Epidermal melanocyte (primary cell): Measurements from ENCODE around the gene TMIE.

Source experiments
- DNase-seq: peaks from one replicate; pipeline ENCODE4 v3.0.0; 2011; ENCODE audit warnings: low spot score; ENCODE audit not compliant: insufficient read length

The TMIE gene

GRCh38 chr3:46707601-46708011 is 6.4 kb downstream of the TMIE start:
- DNase-seq: no peak

GRCh38 chr3:46708401-46709156 is 7.4 kb downstream of the TMIE start:
- DNase-seq: no peak

- no peak for DNase-seq
Observed at GRCh38 chr3:46709157-46709654, 8.0 kb downstream of the TMIE start.

- DNase-seq: no peak
Observed at GRCh38 chr3:46709721-46710120, 8.5 kb downstream of the TMIE start.

DNA sequence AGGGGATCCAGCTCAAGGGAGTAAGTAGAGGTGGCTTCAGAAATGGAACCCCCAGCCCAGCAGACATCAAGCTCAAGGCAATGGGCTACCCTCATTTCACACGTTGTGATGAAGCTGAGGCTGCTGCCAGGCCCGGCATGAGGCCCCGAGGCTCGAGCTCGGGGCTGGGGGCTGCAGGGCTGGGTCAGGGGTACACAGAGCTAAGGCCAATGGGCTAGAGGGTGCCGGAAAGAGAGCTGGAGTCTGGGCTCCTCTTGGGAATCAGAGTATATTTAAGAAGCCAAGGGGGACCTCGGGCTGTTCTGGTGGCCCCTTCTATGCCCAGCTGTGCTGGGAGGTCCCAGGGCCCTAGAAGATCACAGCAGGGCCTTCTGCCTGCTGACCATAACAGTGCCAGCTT is 9.0 kb downstream of the TMIE start:
- DNase-seq: no peak

DNA sequence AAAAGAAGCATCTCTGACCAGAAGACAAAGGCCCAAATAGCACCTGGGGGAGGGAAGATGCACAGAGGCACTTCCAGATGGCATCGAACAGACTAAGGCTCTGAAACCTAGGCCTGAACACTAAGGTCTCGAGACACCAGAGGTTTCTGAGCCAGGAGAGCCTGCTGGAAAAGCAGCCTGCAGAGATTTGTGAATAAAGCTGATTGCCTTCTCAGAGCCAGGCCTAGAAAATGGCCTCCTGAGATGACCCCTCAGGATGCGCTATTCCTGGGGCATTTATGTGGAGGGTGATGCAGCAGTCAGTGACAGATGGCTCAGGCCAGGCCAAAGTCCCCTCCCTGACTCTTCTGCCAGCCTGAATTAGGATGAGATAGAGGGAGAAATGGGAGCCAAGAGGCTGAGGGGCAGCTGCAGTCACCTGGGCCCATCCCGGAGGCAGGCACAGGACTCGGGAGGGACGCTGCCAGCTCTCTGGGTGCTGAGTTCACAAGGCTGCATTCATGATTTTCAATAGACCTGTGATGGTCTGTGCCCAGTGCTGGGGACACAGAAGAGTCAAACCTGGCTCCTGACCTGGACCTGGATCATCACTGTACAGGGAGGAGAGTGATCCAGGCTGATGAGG is 9.6 kb downstream of the TMIE start:
- DNase-seq: no peak

GRCh38 chr3:46711305-46711704 is 10.1 kb downstream of the TMIE start:
- no peak for DNase-seq

- no peak for DNase-seq
Observed at GRCh38 chr3:46711760-46712159, 10.6 kb downstream of the TMIE start.

DNA sequence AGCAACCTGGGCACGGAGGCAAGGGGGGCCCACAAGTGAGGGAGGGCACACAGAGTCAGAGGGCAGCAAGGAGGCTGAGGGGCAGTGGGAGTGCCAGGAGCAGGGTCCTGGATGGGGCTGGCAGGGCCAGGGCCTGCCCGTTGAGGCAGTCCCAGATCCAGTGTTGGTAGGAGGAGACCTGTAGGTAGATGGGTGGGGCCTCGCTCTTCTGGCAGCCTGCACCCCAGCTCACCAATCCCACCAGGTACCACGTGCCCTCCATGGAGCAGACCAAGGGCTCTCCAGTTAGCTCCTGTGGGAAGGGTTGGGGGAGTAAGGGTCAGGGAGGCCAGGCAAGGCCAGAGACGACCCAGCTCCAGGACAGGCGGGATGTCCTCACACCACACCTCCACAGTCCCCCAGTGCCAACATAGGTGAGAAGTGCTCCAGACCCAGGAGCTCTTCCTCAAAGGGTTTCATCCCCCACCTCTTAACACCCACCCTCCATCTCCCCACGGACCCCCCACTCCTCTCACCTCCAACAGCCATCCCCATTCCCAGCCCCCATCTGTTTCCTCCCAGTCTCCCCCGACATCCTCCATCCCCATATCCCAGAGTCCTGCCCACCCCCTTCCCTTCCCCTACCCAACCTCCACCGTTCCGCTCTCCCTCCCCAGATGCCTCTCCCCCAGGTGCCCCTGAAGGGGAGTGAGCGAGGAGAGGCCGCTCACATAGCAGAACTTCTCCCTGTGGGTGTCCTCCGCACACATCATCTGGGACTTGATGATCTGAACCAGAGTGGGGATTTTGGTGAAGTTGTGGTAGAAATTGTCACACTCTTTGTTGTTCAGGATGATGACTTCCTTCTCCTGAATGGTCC is 11.2 kb downstream of the TMIE start:
- DNase-seq: no peak

DNA sequence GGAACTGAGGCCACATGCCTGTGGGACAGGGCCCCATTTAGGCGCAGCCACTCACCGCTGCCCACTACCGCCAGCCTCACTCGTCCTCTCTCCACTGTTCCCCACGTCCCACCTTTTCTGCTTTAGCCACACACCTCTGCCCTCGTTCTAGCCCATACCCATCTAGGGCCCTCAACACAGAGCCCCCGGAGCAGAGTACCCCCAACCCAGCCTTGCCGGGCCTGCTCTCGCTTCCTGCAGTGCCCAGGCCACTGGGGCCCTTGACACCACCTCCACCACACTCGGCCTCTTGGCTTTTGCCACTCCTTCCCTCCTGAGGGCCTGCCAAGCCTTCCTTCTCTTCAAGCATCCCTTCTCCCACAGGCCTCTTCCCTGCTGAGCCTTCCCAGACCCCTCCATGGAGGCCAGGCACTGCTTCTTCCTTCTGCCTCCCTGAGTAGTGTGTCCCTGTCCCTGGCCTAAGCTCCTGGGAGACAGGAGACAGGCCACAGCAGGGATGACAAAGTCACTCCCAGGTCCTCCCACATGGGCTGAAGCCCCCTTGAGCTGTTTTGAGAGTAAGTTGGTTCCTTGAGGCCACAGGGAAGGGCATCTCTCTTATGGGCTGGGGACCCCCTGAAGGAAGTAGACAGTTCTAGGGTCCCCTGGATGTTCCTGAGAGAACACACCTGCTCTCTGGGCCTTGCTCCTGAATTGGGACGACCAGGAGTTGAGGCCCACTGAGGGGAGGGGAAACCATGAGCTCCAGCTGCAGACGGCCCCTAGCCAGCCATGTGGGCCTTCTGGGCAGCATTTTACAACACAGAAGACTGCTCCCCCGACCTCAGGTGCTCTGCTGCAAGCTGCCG is 12.1 kb downstream of the TMIE start:
- DNase-seq: no peak

DNA sequence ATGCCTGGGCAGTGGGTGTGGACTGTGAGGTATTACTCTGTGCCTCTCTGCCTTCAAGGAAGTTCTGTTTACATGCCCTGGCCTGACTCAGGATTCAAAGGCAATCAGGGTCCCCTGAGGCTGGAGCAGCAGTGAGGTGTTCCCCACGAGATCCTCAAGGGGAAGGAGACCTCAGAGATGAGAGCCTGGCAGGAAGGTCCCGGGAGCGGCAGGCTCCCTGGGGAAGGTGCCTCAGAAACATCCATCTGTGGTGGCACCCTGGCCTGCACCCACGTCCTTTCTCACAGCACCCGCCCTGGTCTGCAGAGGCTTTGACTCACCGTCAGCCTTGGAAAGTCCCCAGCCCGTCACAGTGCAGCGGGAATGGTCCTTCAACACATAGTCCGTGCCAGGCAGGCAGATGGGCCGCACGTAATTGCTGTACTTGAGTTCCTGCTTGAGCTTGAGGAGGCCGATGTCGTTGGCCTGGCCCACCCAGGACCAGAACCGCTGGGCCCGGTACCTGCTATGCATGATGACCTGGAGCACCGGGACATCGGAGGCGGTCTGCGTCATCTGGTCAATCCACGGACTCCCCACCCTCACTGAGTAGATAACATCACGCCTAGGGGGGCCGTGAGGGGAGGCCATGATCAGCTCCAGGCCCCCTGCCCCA is 12.8 kb downstream of the TMIE start:
- no peak for DNase-seq

DNA sequence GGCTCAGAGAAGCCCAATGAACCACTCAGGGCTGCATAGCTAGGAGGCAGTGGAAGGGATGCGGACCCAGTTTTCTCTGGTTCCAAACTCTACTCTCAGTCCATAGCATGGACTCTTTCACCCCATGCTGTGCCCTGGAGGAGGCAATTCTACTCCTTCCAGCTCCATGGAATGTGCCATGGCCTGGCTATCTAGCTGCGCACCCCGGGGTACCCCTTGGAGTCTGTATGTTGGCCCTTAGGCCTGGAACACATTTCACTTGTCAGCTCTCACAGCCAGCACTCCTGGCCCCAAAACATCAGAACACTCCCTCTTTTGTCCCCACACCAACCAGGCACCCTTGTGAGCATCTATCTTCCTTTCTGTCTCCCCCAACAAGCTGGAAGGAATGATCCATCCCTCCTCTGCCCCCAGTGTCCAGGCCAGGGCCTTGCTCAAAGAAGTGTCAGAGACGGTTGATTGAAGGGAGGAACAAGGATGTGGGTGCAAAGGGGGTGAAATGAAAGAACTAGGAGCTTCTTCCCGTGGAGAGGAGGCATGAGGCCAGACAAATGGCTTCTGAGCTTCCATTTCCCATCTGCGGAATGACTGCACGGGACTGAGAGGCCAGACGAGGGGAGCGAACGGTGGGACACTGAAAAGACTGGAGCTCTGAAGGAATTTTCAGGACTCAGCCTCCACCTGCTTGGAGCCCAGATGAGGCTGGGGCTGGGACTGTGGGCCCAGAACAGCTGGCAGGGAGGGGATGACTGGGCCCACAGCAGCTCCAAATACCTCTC is 13.7 kb downstream of the TMIE start:
- DNase-seq: no peak

GRCh38 chr3:46715507-46716175 is 14.4 kb downstream of the TMIE start:
- no peak for DNase-seq

DNA sequence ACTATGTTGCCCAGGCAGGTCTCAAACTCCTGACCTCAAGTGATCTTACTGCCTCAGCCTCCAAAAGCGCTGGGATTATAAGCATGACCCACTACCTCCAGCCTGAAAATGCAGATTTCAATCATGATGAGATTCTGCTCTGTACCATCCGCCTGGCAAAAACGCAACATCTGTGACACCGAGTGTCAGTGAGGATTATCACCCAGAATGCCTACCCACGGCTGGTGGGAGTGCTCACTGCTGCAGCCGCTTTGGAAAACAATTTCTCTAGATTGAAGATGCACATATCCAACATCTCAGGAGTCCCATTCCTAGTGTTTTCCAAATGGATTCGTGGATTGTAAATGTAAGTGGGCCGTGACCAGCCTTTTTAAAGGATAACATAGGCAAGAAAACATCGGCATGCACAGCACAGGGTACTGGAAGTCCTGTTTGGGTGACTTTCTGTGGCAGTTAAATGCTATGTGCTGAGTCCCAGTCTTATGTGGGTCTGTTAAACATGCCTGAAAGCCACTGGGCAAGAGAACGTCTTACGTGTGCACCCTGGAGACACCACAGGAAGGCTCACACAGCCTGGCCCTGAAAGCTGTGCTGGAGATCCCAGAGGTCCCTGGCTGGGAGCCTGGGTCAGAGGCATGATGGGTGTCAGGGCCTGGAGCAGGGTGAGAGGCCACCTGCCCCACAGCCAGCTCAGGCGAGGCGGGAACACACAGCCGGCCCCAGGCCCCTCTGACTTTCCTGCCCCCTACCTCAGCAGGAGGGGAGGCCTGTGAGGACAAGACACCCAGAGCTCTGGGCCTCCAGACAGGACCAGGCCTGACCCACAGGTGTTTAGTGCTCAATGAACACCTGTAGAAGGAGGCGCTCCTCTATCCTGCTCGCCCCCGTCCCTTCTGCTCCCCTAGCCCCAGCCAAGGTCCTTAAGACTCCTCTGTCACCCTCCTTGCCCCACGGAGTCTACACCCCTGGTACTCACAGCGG is 15.6 kb downstream of the TMIE start:
- no peak for DNase-seq

DNA sequence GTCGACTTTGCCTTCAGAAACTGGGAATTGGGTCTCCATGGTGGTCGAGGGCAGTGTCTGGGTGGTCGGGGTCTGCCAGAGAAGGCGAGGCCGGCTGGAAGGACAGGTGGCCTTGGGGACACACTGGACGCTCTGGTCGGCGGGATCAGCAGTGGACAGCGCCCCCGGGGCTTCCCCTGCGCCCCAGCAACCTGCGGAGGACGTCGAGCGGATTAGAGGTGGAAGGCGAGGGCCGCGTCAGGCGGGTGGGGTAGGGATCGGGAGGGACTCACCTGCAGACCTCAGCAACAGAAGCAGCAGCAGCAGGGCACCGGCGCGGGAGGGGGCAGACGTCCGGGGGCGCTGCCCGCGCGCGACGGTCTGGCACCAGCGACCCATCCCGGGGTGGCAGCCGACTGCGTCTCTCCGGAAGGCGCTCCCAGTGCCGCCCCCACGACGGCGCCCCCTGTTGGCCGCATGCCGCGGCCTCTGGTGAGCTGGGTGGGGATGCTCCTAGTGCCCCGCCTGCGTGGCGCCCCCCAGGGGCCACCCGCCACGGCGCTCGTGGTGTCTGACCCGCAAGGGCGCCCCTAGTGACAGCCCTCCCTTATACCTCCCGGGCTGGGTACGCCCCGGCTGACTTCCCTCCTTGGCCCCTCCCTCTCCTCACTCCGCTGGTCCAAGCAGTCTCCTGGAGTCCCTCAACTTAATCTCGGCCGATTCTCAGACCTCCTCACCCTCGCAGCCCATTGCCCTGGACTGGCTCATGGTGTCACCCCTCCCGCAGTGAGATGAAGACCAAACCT is 16.4 kb downstream of the TMIE start, which contains the start of gene PRSS50:
Gene PRSS50, minus strand, starts transcription at position 423 of the 785 bp plus-strand sequence. Its CDS starts 45 bp downstream, at position 378.
- no peak for DNase-seq

DNA sequence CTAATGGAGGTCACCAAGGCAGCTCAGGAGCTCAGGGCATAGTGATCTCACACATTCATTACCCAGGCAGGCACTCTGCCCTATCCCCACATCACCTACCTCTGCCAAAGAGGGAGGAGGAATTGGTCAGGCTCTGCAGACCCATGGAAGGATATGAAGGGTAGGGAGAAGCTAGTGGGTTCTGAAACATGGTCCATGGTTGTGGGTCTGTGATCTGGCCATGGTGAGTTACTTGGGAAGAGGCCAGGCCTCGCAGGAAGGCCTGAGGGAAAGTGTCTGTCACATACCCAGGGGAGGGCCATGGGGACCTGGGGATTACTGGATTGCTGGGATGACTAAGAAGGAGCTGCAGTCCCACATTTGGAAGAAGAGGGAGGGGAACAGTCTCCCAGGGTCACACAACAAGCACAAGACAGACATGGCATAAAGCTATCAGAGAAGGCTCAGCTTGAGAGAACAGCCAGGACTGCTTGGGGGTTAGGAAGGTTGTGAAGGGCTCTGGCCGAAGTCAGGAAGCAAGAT is 17.9 kb downstream of the TMIE start:
- DNase-seq: no peak

DNA sequence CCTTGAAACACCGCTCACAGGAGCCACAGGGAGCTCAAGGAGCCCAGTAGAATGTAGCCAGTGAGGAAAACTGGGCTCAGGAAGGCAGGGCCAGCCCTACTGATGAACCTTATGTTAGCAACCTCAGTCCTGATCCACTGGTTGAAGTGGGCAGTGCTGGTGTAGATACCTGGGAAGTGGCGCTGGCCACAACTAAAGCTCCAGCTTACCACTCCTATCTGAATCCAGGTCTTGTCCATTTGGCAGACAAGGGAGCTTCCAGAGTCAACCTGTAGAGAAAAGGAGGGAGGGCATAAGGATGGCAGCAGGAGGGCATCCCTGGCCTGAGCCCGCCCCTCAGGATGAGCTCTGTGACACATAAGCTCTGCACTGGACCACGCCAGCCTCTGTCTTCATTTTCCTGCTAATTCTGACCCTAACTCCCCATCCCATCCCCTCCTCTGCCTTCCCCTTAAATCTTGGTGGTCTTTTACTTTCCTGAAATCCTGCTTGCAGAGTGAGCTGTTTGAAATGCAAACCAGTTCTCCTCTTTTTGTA is 18.6 kb downstream of the TMIE start:
- no peak for DNase-seq
